Nucleus accumbens (tissue), 56 donors: ENCODE measurements around the gene FKBP6.
"Not testable (repeated sequence)": the region's sequence is repeated elsewhere in the genome, so short reads cannot be mapped to it uniquely, and the experiment has no call there.

Experiments used
- DNase-seq, 56 donors: peaks; one replicate each; lab custom pipeline; 2025; lab: John Stamatoyannopoulos, UW

FKBP6 gene

DNA sequence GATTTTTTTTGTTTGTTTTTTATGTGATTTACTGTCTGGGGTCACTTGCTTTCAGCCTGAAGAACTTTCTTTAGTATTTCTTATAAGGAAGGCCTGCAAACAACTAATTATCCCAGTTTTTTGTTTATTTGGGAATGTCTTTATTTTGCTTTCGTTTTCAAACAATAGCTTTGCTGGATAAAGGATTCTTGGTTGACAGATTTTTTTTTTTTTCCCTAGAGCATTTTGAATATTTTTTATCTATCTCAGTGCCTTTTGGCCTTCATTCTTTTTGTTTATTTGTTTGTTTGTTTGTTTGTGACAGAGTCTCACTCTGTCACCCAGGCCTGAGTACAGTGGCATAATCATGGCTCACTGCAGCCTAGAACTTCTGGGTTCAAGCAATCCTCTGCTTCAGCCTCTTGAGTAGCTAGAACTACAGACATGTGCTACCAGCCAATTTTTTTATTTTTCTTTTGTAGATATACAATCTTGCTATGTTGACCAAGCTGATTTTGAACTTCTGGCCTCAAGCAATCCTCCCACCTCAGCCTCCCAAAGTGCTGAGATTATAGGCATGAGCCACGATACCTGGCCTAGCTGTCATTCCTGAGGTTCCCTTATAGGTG, 59.4 kb downstream of the FKBP6 start:
- DNase-seq = no peak

DNA sequence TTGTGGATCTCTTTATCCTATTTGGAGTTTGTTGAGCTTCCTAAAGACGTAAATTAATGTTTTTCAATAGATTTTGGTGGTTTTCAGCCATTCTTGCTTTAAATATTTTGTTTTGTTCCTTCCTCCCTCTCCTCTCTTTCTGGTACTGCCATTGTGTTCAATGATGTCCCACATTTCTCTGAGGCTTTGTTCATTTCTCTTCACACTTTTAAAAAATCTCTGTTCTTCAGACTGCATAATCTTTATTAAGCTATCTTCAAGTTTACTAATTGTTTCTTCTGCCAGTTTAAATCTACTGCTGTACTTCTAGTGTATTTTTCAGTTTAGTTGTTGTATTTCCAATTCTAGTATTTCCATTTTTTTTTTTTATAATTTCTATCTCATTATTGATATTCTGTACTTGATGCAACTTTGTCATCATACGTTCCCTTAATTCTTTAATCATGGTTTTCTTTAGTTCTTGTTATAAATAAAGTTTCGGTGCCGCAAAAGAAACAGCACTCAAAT, 60.0 kb downstream of the FKBP6 start:
- no peak for DNase-seq

DNA sequence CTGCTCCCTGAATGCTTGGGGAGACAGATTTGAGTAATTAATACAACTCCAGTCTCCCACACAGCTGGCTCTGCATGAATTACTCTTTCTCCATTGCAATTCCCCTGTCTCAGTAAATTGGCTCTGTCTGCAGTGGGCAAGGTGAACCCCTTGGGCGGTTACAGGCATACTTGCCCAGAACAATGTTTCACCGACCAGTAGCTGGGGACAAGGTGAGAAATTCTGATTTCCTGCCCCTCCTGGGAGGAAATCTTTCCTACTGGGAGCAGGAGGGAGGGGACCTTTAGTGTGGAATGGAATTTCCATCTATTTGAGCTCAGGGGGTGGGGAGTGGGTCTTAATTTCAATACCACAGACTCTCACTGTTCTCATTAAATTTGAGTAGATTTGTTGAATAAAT, 63.4 kb downstream of the FKBP6 start:
- DNase-seq = no peak

DNA sequence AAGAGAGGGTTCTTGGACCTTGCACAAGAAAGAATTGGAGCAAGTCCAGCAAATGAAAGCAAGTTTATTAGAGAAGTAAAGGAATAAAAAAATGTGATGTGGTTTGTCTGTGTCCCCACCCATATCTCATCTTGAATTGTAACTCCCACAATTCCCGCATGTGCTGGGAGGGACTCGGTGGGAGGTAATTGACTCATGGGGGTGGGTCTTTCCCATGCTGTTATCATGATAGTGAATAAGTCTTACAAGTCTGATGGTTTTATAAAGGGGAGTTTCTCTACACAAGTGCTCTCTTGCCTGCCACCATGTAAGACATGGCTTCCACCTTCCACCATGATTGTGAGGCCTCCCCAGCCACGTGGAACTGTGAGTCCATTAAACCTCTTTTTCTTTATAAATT, 66.5 kb downstream of the FKBP6 start:
- DNase-seq = no peak

DNA sequence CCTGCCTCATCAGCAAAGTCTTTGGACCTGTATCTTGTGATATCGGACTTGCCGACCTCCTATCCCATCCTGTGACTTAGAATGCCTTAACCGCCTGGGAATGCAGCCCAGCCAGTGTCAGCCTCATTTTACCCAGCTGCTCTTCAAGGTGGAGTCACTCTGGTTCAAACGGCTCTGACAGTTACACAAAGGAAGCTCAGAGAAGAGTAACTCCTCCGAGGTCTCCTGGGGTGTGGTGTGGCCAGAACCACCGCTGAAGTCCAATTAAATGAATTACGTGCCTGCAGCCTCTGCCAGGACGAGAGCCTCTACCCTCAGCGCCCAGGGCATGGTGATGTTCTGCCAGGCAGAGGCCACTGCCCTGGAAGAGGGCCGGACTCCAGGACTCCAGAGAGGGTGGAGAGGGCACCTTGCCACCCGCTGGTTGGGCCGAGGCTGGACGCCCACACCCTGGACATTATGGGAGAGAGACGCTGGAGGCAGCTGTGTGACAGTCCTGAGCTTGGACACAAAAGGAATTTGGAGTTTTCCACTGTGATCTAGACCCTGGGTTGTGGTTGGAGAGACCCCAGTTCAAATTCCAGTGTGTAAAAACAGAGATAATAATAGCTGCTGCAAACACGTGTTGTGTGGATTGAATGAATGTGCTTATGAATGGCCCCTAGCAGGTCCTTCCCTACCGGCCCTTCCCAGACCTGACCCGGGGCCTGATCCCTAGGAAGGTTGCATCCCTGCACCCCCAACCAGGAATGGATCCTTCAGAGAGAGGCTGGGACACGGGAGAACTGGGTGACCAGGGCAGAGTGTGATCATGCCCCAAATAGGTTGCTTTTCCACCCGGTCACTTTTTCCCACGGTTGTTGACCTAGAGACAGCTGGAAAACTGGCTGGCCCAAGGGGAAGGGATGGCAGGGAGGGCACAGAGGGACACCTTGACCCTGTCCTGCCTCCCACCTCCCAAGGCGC, 67.9 kb downstream of the FKBP6 start:
- peak in 5 of 56 donors; percentile 4 to 29 (median 19) for DNase-seq

DNA sequence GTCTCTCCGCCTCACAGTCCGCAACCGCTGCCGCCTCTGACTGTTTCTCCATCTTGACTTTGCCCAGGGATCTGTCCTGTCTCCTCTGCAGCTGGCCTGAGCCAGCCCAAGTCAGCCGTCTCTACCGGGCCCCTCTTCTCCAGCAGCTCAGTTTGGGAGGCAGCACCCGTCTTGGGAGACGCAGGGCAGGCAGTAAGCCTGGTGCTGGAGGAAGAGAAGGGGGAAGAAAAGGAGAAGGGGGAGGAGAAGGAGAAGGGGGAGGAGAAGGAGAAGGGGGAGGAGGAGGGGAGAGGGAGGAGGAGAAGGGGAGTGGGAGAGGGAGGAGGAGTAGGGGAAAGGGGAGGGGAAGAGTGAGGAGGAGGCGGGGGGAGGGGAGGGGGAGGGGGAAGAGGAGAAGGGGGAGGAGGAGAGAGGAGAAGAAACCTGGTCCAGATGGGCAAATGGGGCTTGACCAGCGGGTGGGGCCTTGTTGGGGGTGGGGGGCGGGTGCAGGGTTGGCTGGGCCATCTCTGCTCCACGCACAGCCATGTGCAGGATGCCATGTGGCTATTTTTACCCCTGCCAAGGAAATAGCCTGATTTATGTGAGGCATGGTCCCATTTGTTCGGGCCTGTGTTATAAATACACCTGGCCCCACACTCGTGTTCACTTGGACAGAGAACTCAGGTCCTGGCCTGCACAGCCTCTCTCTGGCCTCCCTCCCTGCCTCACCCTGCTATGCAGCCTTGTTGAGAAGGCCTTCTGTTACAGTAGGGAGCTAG, 69.7 kb downstream of the FKBP6 start:
- peak in 3 of 56 donors; percentile 11 to 21 (median 19) for DNase-seq

DNA sequence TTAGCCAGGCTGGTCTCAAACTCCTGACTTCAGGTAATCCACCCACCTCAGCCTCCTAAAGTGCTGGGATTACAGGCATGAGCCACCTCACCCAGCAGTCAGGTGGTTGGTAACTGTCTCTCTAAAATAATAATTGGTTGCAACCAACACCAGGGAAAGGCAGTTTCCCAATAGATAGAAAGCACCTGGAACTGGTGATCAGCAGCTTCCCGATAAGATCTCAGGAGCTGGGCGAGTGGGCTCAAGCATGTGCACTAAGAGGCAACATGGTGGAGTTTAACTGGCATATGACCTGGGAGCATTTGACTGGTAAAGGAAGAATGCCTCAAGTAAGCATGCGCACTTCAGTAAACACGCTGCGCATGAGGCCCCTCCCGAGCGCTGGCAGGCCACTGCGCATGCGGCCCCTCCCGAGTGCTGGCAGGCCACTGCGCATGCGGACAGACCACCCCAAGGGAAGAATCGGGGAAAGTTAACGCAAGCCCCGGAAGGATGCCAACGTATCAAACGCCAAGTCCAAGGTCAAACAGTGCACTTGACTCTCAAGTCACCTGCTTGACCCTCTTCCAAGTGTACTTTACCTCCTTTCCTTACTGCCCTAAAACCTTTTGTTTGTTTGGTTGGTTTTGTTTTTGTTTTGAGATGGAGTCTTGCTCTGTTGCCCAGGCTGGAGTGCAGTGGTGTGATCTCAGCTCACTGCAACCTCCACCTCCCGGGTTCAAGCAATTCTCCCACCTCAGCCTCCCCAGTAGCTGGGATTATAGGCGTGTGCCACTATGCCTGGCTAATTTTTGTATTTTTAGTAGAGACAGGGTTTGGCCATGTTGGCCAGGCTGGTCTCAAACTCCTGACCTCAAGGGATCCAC, 71.5 kb downstream of the FKBP6 start:
- DNase-seq = peak in 52 of 56 donors; percentile 10 to 80 (median 55)

DNA sequence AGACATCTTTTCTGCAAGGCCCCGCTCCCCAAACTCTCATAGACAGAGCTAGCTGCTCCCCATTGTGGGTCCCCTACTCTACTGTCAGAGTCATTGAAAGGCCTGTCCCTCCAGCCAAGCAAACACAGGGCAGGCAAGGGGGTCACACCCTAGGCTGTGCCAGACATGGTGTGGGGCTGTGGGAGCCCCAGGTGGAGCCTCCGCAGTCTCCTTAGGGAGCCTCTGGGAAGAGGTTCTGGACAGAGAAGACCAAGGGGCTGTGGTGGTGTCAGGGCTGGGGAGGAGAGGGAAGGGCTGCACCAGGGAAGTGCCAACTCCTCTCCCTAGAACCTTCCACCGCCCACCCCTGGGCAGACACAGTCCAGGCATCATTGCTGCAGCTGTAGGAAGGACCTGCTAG, 76.9 kb downstream of the FKBP6 start:
- not testable (repeated sequence) for DNase-seq
